HL-60 (cell line): Measurements from ENCODE around the gene VILL.
"Not testable (repeated sequence)": the region's sequence is repeated elsewhere in the genome, so short reads cannot be mapped to it uniquely, and the experiment has no call there.

Experiments
- DNase-seq, 2 experiments: peaks; one replicate each; pipeline ENCODE4 v3.0.0-alpha.2; 2010 to 2020; ENCODE audit warnings: low read depth in 1 of 2, low spot score in 1 of 2
- H3K27ac ChIP-seq: fragments of 250-450 bp; sonication (Bioruptor Pico); replicated peaks from 2 replicates; pipeline ENCODE4 v1.5.1; 2020; ENCODE audit warnings: mild to moderate bottlenecking, moderate library complexity
- H3K27me3 ChIP-seq: fragments of 250-450 bp; sonication (Bioruptor Pico); 2 replicates; pipeline ENCODE4 v1.5.1; 2021; ENCODE audit warnings: mild to moderate bottlenecking, moderate library complexity; ENCODE audit not compliant: insufficient read depth, poor library complexity, severe bottlenecking
- H3K4me3 ChIP-seq: replicated peaks from 2 replicates; pipeline ENCODE4 v1.5.1; 2011; ENCODE audit warnings: mild to moderate bottlenecking, control low read depth, low read length; ENCODE audit not compliant: insufficient read depth
- GABPA ChIP-seq: IDR thresholded peaks from 2 replicates; pipeline ENCODE4 v1.6.1; 2012; ENCODE audit warnings: low read depth
- POLR2AphosphoS5 ChIP-seq: IDR thresholded peaks from 2 replicates; pipeline ENCODE4 v1.6.1; 2012; ENCODE audit warnings: low read depth
- SPI1 ChIP-seq: IDR thresholded peaks from 2 replicates; pipeline ENCODE4 v1.6.1; 2012; ENCODE audit warnings: low read depth, mild to moderate bottlenecking, borderline replicate concordance
- TF ChIP-seq, protein P1 (sequence below): IDR thresholded peaks from 2 replicates; pipeline ENCODE4 v1.6.1; 2012; ENCODE audit warnings: low read depth; ENCODE audit not compliant: insufficient replicate concordance
- TF ChIP-seq, protein P2 (sequence below): IDR thresholded peaks from one replicate; pipeline ENCODE4 v1.5.1; 2011; ENCODE audit warnings: low read length, control low read depth, inconsistent platforms; ENCODE audit not compliant: insufficient read depth

The VILL gene

DNA sequence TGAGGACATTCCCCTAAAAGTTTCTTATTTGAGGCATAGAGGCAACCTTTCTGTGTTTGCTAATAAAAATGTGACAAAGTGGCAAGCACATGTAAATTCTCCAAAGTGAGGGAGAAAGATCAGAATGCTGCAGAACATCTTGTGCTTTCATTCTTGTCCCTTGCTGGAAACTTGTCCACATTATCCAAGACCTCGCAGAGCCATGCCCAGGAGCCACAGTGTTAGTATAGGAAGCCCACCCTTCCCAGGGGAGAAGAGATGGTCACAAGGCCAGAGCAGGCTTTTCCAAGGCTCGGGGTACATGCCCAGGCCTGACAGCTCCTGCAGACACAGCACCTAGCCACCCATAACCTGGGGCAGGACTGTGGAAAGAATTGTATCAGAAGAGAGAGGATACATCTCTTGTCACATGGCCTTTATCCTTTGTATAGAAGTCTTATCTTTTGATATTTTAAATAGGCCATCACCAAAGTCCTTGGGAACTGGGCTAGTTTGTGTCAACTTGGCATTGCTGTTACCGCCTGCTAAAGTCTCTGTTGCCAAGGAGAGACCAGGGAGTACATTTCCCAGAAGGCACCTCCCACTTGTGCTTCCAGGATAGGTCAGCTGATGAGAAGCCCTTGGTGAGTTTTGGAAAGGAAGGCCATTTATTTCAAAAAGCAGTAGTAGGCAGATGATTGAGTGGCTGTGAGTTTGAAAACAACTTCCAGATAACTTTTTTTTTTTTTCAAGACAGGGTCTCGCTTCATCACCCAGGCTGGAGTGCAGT, 59.0 kb downstream of the VILL start:
- H3K27ac ChIP-seq: no peak overlapping the region

DNA sequence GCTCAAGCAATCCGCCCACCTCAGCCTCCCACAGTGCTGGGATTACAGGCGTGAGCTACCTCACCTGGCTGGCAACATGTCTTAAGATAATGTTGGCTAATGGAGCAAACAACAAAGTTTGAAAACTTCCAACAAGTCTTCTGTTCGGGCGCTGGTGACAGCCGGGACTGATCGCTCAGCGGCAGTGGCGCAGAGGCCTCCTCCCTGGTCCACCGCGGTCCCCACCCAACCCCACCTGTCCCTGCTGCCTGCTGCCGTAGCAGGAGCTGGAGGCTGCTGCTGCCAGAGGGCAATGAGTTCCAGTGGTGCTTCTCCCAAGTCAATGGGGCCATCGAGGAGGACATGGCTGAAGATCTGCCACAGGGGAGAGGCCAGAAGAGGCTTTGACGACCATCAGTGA, 60.5 kb downstream of the VILL start:
- TF ChIP-seq POLR2AphosphoS5 (no peak), SPI1 (no peak), GABPA (no peak)
- TF ChIP-seq, protein P1, sequence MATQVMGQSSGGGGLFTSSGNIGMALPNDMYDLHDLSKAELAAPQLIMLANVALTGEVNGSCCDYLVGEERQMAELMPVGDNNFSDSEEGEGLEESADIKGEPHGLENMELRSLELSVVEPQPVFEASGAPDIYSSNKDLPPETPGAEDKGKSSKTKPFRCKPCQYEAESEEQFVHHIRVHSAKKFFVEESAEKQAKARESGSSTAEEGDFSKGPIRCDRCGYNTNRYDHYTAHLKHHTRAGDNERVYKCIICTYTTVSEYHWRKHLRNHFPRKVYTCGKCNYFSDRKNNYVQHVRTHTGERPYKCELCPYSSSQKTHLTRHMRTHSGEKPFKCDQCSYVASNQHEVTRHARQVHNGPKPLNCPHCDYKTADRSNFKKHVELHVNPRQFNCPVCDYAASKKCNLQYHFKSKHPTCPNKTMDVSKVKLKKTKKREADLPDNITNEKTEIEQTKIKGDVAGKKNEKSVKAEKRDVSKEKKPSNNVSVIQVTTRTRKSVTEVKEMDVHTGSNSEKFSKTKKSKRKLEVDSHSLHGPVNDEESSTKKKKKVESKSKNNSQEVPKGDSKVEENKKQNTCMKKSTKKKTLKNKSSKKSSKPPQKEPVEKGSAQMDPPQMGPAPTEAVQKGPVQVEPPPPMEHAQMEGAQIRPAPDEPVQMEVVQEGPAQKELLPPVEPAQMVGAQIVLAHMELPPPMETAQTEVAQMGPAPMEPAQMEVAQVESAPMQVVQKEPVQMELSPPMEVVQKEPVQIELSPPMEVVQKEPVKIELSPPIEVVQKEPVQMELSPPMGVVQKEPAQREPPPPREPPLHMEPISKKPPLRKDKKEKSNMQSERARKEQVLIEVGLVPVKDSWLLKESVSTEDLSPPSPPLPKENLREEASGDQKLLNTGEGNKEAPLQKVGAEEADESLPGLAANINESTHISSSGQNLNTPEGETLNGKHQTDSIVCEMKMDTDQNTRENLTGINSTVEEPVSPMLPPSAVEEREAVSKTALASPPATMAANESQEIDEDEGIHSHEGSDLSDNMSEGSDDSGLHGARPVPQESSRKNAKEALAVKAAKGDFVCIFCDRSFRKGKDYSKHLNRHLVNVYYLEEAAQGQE: no peak
- TF ChIP-seq, protein P2, sequence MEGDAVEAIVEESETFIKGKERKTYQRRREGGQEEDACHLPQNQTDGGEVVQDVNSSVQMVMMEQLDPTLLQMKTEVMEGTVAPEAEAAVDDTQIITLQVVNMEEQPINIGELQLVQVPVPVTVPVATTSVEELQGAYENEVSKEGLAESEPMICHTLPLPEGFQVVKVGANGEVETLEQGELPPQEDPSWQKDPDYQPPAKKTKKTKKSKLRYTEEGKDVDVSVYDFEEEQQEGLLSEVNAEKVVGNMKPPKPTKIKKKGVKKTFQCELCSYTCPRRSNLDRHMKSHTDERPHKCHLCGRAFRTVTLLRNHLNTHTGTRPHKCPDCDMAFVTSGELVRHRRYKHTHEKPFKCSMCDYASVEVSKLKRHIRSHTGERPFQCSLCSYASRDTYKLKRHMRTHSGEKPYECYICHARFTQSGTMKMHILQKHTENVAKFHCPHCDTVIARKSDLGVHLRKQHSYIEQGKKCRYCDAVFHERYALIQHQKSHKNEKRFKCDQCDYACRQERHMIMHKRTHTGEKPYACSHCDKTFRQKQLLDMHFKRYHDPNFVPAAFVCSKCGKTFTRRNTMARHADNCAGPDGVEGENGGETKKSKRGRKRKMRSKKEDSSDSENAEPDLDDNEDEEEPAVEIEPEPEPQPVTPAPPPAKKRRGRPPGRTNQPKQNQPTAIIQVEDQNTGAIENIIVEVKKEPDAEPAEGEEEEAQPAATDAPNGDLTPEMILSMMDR: no peak
- Histone ChIP-seq H3K27ac (no peak overlapping the region), H3K27me3 (peaks cover 5% of the 10 kb centered on the region), H3K4me3 (no peak overlapping the region)
- no peak for DNase-seq

More for the DNA sequence above, 59.0 kb downstream of the VILL start:
- no peak for DNase-seq
- Histone ChIP-seq H3K27me3 (peaks cover 5% of the 10 kb centered on the region), H3K4me3 (no peak overlapping the region)
- no peak for TF ChIP-seq SPI1

DNA sequence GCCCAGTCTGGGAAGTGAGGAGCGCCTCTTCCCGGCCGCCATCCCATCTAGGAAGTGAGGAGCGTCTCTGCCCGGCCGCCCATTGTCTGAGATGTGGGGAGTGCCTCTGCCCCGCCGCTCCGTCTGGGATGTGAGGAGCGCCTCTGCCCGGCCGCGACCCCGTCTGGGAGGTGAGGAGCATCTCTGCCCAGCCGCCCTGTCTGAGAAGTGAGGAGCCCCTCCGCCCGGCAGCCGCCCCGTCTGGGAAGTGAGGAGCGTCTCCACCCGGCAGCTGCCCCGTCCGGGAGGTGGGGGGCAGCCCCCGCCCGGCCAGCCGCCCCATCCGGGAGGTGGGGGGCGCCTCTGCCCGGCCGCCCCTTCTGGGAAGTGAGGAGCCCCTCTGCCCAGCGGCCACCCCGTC, 62.7 kb downstream of the VILL start:
- not testable (repeated sequence) for H3K27me3 ChIP-seq, H3K27ac ChIP-seq, H3K4me3 ChIP-seq, DNase-seq

DNA sequence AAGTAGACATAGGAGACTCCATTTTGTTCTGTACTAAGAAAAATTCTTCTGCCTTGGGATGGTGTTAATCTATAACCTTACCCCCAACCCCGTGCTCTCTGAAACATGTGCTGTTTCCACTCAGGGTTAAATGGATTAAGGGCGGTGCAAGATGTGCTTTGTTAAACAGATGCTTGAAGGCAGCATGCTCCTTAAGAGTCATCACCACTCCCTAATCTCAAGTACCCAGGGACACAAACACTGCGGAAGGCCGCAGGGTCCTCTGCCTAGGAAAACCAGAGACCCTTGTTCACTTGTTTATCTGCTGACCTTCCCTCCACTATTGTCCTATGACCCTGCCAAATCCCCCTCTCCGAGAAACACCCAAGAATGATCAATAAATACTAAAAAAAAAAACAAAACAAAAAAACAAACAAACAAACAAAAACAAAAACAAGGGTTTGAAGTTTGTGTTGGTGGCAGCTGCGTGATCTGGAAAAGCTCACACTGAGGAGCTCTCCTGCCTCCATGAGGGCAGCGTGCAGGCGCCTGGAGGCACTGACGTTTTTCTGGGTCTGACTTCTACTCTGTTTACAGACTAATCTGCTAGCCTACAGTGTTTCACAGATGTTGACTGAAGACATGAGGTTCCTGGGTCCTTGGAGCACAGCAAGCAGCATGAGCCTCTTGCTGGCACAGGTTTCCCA, 63.4 kb downstream of the VILL start:
- DNase-seq, H3K27ac ChIP-seq, H3K4me3 ChIP-seq, H3K27me3 ChIP-seq: not testable (repeated sequence)

DNA sequence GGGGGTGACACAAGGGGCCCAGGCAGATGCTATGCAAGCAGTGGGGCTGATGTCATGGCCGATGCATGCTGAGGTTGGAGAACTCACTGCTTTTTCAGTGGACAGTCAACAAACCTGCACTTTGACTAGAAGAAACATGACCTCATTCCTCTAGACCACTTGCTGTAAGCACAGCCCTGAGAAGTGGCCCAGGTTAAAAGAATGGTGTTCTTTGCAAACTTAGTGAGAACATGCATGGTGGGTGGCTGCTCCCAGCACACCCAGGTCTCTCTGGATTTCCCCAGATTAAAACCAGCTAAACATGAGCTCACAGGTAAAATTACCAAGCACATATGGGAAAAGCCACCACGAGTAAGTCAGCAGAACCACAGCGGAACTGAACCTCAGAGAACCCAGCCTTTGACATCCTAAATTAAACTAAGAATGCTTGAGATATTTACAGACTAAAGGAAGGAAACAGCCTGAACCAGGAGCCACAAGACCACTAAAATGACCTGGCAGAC, 64.0 kb downstream of the VILL start:
- TF ChIP-seq, protein P1: no peak
- TF ChIP-seq POLR2AphosphoS5 (no peak), GABPA (no peak), SPI1 (no peak)
- TF ChIP-seq, protein P2: no peak
- no peak overlapping the region for H3K27ac ChIP-seq
- DNase-seq: no peak
- no peak overlapping the region for H3K4me3 ChIP-seq
- H3K27me3 ChIP-seq: no peaks in the 10 kb centered on the region
